DOHH2 (cell line): ENCODE data around the gene FBXW9.

ENCODE experiments used
- CTCF ChIP-seq: fragments of 200-600 bp; sonication (generic); IDR thresholded peaks from one replicate; pipeline ENCODE4 v1.5.1; 2014; ENCODE audit warnings: antibody characterized with exemption, mild to moderate bottlenecking, low read depth, low read length; ENCODE audit not compliant: poor library complexity, severe bottlenecking
- EZH2phosphoT487 ChIP-seq: fragments of 200-600 bp; sonication (generic); IDR thresholded peaks from 2 replicates; pipeline ENCODE4 v1.6.1; 2017; ENCODE audit warnings: borderline replicate concordance, mild to moderate bottlenecking, antibody characterized with exemption, low read length, moderate library complexity, mixed read lengths

GRCh38 chr19:12736995-12737834 lies 40.8 kb upstream of the FBXW9 start, which contains the start of gene GET3:
- TF ChIP-seq CTCF, result no peak
- TF ChIP-seq EZH2phosphoT487, result no peak
